NB4 (cell line): ENCODE results near the gene SASH1.

Experiments used
- POLR2A ChIP-seq: IDR thresholded peaks from 2 replicates; pipeline ENCODE4 v1.6.1; 2011; ENCODE audit warnings: mild to moderate bottlenecking; ENCODE audit not compliant: insufficient read length; ENCODE audit errors: extremely low read depth
- TF ChIP-seq, protein P1 (sequence below): IDR thresholded peaks from 2 replicates; pipeline ENCODE4 v1.6.1; 2011; ENCODE audit warnings: low read depth, low read length
- TF ChIP-seq, protein P2 (sequence below): IDR thresholded peaks from one replicate; pipeline ENCODE4 v1.5.1; 2012; ENCODE audit warnings: low read depth, low read length

DNA sequence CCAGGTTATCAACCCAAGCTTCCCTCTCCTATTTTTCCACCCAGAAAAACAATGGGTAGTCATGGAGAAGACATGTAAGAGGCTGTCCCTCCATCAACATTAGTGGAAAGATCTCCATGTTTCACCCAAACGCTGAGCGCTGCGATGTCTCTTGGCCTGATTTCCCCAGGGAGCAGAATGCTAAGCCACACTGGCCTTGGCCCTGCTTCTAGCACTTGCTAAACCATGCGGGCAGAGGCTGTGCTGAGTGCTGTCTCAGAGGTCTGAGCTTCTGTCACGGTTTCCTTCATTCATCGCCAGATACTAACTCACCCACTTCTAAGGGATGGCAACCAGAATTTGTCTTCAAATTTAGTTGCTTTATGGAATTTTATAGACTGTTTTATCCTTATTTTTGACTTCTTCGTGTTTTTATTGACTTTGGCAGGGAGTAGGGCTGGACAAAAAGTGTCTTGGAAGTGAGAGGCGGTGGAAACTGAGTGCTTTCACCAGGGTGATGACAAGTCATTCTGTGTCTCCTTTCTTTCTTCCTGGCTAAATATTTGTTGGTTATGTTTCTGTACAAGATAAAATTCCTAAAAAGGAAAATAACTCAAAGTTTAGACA lies 222.8 kb downstream of the SASH1 start:
- no peak for TF ChIP-seq POLR2A
- TF ChIP-seq, protein P1, sequence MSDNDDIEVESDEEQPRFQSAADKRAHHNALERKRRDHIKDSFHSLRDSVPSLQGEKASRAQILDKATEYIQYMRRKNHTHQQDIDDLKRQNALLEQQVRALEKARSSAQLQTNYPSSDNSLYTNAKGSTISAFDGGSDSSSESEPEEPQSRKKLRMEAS: no peak
- TF ChIP-seq, protein P2, sequence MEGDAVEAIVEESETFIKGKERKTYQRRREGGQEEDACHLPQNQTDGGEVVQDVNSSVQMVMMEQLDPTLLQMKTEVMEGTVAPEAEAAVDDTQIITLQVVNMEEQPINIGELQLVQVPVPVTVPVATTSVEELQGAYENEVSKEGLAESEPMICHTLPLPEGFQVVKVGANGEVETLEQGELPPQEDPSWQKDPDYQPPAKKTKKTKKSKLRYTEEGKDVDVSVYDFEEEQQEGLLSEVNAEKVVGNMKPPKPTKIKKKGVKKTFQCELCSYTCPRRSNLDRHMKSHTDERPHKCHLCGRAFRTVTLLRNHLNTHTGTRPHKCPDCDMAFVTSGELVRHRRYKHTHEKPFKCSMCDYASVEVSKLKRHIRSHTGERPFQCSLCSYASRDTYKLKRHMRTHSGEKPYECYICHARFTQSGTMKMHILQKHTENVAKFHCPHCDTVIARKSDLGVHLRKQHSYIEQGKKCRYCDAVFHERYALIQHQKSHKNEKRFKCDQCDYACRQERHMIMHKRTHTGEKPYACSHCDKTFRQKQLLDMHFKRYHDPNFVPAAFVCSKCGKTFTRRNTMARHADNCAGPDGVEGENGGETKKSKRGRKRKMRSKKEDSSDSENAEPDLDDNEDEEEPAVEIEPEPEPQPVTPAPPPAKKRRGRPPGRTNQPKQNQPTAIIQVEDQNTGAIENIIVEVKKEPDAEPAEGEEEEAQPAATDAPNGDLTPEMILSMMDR: no peak
